ENCODE data around the gene C2CD2L. TPM values are rescaled to one million over a fixed set of nuclear protein-coding genes. Genes with fewer than 3 reads are reported as not detected.

The C2CD2L gene
- total RNA-seq, 1 experiment from 2014 or later = 13.5 TPM

GRCh38 chr11:119107538-119108145 is 498 bp downstream of the C2CD2L start:
- Mint-ChIP-seq H3K9me3 (ENCODE audit: unreplicated experiment) (no peaks in the 10 kb centered on the region), H3K4me1 (ENCODE audit: insufficient read depth, unreplicated experiment) (peaks cover 7% of the 10 kb centered on the region)
- intact Hi-C loops (cut with micrococcal nuclease) = loop anchor here (1.0 to 10.0 kb wide), 2 partner anchors 14 to 177 kb away; partner anchors contain the start of gene HINFP

GRCh38 chr11:119108146-119108856 is 1.2 kb downstream of the C2CD2L start:
- TSS peak; percentile 19 for BruUV-seq (replicated peaks)

More at GRCh38 chr11:119107538-119108145, 498 bp downstream of the C2CD2L start:
- H3K27ac Mint-ChIP-seq (ENCODE audit: low read depth, unreplicated experiment) = peak overlapping the region; percentile 57
- no peaks in the 10 kb centered on the region for H3K27me3 Mint-ChIP-seq (ENCODE audit: insufficient read depth, unreplicated experiment)
- DNase-seq (ENCODE audit: unreplicated experiment) = no peak
- peak overlapping the region; percentile 76 for H3K4me3 Mint-ChIP-seq (ENCODE audit: unreplicated experiment)
- BruUV-seq (replicated peaks) = no TSS peak
- TF ChIP-seq CTCF (IDR thresholded peaks at IDR 0.05; ENCODE audit: unreplicated experiment) = no peak
- peaks cover 18% of the 10 kb centered on the region for H3K36me3 Mint-ChIP-seq (ENCODE audit: insufficient read depth, unreplicated experiment)
- POLR2A ChIA-PET = interaction anchor here (0.6 to 9.3 kb wide), 15 partner anchors 10 to 317 kb away, joined by 3 to 149 read pairs (median 4); partner anchors contain the start of genes CENATAC, DDX6, HINFP and HMBS
- CTCF ChIA-PET = interaction anchor here (1.5 to 1.9 kb wide), 2 partner anchors 37 to 89 kb away, joined by 6 to 7 read pairs; no protein-coding TSS in a partner anchor

GRCh38 chr11:119108857-119109221 is 1.7 kb downstream of the C2CD2L start:
- no TSS peak for BruUV-seq (replicated peaks)
- Mint-ChIP-seq H3K27ac (ENCODE audit: low read depth, unreplicated experiment) (peak overlapping the region; percentile 57), H3K36me3 (ENCODE audit: insufficient read depth, unreplicated experiment) (peaks cover 28% of the 10 kb centered on the region), H3K27me3 (ENCODE audit: insufficient read depth, unreplicated experiment) (no peaks in the 10 kb centered on the region), H3K9me3 (ENCODE audit: unreplicated experiment) (no peaks in the 10 kb centered on the region), H3K4me1 (ENCODE audit: insufficient read depth, unreplicated experiment) (peaks cover 13% of the 10 kb centered on the region), H3K4me3 (ENCODE audit: unreplicated experiment) (peak overlapping the region; percentile 76)
- intact Hi-C loops (cut with micrococcal nuclease) = loop anchor here (1.0 to 10.0 kb wide), 2 partner anchors 12 to 176 kb away; partner anchors contain the start of gene HINFP
- CTCF ChIA-PET = interaction anchor here (0.5 to 1.7 kb wide), 6 partner anchors 14 to 225 kb away, joined by 3 to 10 read pairs (median 3); partner anchors contain the start of genes CBL and CXCR5
- POLR2A ChIA-PET = interaction anchor here (0.5 to 9.3 kb wide), 7 partner anchors 12 to 90 kb away, joined by 3 to 149 read pairs (median 4); partner anchors contain the start of genes HINFP, RPS25, TRAPPC4 and VPS11
- TF ChIP-seq CTCF (IDR thresholded peaks at IDR 0.05; ENCODE audit: unreplicated experiment) = no peak
- no peak for DNase-seq (ENCODE audit: unreplicated experiment)

More at GRCh38 chr11:119108146-119108856, 1.2 kb downstream of the C2CD2L start:
- peak overlapping the region; percentile 76 for H3K4me3 Mint-ChIP-seq (ENCODE audit: unreplicated experiment)
- CTCF ChIA-PET = interaction anchor here (0.5 to 1.7 kb wide), 6 partner anchors 14 to 225 kb away, joined by 3 to 10 read pairs (median 3); partner anchors contain the start of genes CBL and CXCR5
- POLR2A ChIA-PET = interaction anchor here (0.5 to 9.3 kb wide), 6 partner anchors 13 to 110 kb away, joined by 3 to 149 read pairs (median 4); partner anchors contain the start of genes HINFP, RPS25 and TRAPPC4
- intact Hi-C loops (cut with micrococcal nuclease) = loop anchor here (1.0 to 10.0 kb wide), 2 partner anchors 13 to 176 kb away; partner anchors contain the start of gene HINFP
- no peaks in the 10 kb centered on the region for H3K9me3 Mint-ChIP-seq (ENCODE audit: unreplicated experiment)
- peak; percentile 77 for DNase-seq (ENCODE audit: unreplicated experiment)
- peak overlapping the region; percentile 57 for H3K27ac Mint-ChIP-seq (ENCODE audit: low read depth, unreplicated experiment)
- TF ChIP-seq CTCF (IDR thresholded peaks at IDR 0.05; ENCODE audit: unreplicated experiment) = no peak
- H3K4me1 Mint-ChIP-seq (ENCODE audit: insufficient read depth, unreplicated experiment) = peaks cover 13% of the 10 kb centered on the region
- no peaks in the 10 kb centered on the region for H3K27me3 Mint-ChIP-seq (ENCODE audit: insufficient read depth, unreplicated experiment)
- H3K36me3 Mint-ChIP-seq (ENCODE audit: insufficient read depth, unreplicated experiment) = peaks cover 24% of the 10 kb centered on the region

Measured in MCF 10A (cell line).